IMR-90 (cell line): ENCODE results near the gene ECI2. TPM values are rescaled to one million over a fixed set of nuclear protein-coding genes. Genes with fewer than 3 reads are reported as not detected.

Experiments used
- ATAC-seq: fragments of 200-7000 bp; cut with Tn5 transposase; 2 replicates; pipeline ENCODE4 v1.9.1; 2020; ENCODE audit warnings: low read depth, mild to moderate bottlenecking, moderate library complexity
- BruUV-seq: library from RNA; stranded (reverse); fragments of 400-500 nt; replicated peaks from 2 replicates; lab custom pipeline; 2021; lab: Mats Ljungman, UMichigan
- CTCF ChIA-PET: fragments of 300-600 bp; formaldehyde crosslinking; extraction: SDS; loops from one replicate; lab custom pipeline; 2021; ENCODE audit warnings: antibody characterized with exemption; lab: Yijun Ruan, JAX
- POLR2A ChIA-PET: fragments of 300-600 bp; sonication (Branson Sonifier 250); formaldehyde crosslinking; loops from one replicate; lab custom pipeline; 2022; ENCODE audit warnings: antibody characterized with exemption; ENCODE audit not compliant: unreplicated experiment; lab: Charles Lee
- DNase-seq: peaks from one replicate; pipeline ENCODE4 v3.0.0; 2013
- H2AFZ ChIP-seq: replicated peaks from 2 replicates; pipeline ENCODE3; 2013; ENCODE audit warnings: low read length, mild to moderate bottlenecking; ENCODE audit not compliant: poor library complexity
- H2AK5ac ChIP-seq: 2 replicates; pipeline ENCODE4 v1.6.1; 2013; ENCODE audit warnings: low read depth, low read length, inconsistent platforms
- H2AK9ac ChIP-seq: replicated peaks from 2 replicates; pipeline ENCODE3; 2013; ENCODE audit warnings: mild to moderate bottlenecking, low read depth, low read length, moderate library complexity; ENCODE audit not compliant: poor library complexity
- H2BK120ac ChIP-seq: 2 replicates; pipeline ENCODE4 v1.6.1; 2013; ENCODE audit warnings: low read depth, low read length, inconsistent platforms
- H2BK15ac ChIP-seq: 3 replicates; pipeline ENCODE4 v1.6.1; 2013; ENCODE audit warnings: low read depth, low read length, inconsistent platforms
- H2BK20ac ChIP-seq: 2 replicates; pipeline ENCODE4 v1.6.1; 2013; ENCODE audit warnings: low read depth, mild to moderate bottlenecking, inconsistent platforms, low read length, moderate library complexity
- H2BK5ac ChIP-seq: 2 replicates; pipeline ENCODE4 v1.6.1; 2013; ENCODE audit warnings: mild to moderate bottlenecking, low read depth, low read length, inconsistent platforms; ENCODE audit not compliant: poor library complexity, severe bottlenecking
- H3K14ac ChIP-seq: replicated peaks from 2 replicates; pipeline ENCODE4 v1.6.1; 2013; ENCODE audit warnings: low read depth, low read length, inconsistent platforms
- H3K18ac ChIP-seq: 2 replicates; pipeline ENCODE4 v1.6.1; 2013; ENCODE audit warnings: low read depth, low read length, control low read depth
- H3K23ac ChIP-seq: 2 replicates; pipeline ENCODE4 v1.6.1; 2013; ENCODE audit warnings: low read depth, low read length, inconsistent platforms
- H3K27ac ChIP-seq: 2 replicates; pipeline ENCODE4 v1.5.1; 2013; ENCODE audit warnings: mild to moderate bottlenecking, control low read depth, low read length; ENCODE audit not compliant: insufficient read depth
- H3K27me3 ChIP-seq: 2 replicates; pipeline ENCODE4 v1.6.1; 2013; ENCODE audit warnings: low read length; ENCODE audit not compliant: control insufficient read depth, insufficient read depth
- H3K36me3 ChIP-seq: 2 replicates; pipeline ENCODE4 v1.6.1; 2013; ENCODE audit warnings: low read length, mixed read lengths; ENCODE audit not compliant: control insufficient read depth, insufficient read depth
- H3K4ac ChIP-seq: 2 replicates; pipeline ENCODE4 v1.6.1; 2013; ENCODE audit warnings: low read depth, low read length, inconsistent platforms
- H3K4me1 ChIP-seq: 2 replicates; pipeline ENCODE4 v1.6.1; 2013; ENCODE audit warnings: low read length, mixed read lengths; ENCODE audit not compliant: control insufficient read depth, insufficient read depth
- H3K4me2 ChIP-seq: 2 replicates; pipeline ENCODE4 v1.6.1; 2013; ENCODE audit warnings: low read depth, mild to moderate bottlenecking, control low read depth, low read length, moderate library complexity
- H3K4me3 ChIP-seq: 2 replicates; pipeline ENCODE4 v1.5.1; 2013; ENCODE audit warnings: low read depth, mild to moderate bottlenecking, control low read depth, low read length, moderate library complexity; ENCODE audit not compliant: insufficient read depth
- H3K56ac ChIP-seq: 2 replicates; pipeline ENCODE4 v1.6.1; 2013; ENCODE audit warnings: low read length, inconsistent platforms; ENCODE audit not compliant: insufficient read depth; ENCODE audit errors: extremely low read depth
- H3K79me1 ChIP-seq, 2 experiments: 2 replicates each; pipeline ENCODE4 v1.6.1; 2013; ENCODE audit warnings: low read length in 2 of 2, inconsistent platforms in 1 of 2, low read depth in 1 of 2
- H3K9ac ChIP-seq: 2 replicates; pipeline ENCODE4 v1.6.1; 2013; ENCODE audit warnings: low read depth, low read length, control low read depth
- H3K9me1 ChIP-seq: 2 replicates; pipeline ENCODE4 v1.6.1; 2013; ENCODE audit warnings: low read length, inconsistent platforms; ENCODE audit not compliant: insufficient read depth
- H3K9me3 ChIP-seq: 2 replicates; pipeline ENCODE4 v1.6.1; 2013; ENCODE audit warnings: low read length; ENCODE audit not compliant: control insufficient read depth, insufficient read depth
- H4K20me1 ChIP-seq: 2 replicates; pipeline ENCODE4 v1.6.1; 2013; ENCODE audit warnings: low read length, inconsistent platforms; ENCODE audit not compliant: insufficient read depth
- H4K5ac ChIP-seq: 2 replicates; pipeline ENCODE4 v1.6.1; 2013; ENCODE audit warnings: mild to moderate bottlenecking, low read depth, low read length, control low read depth
- H4K8ac ChIP-seq, 2 experiments: 2 replicates each; pipeline ENCODE4 v1.6.1; 2013; ENCODE audit warnings: low read depth in 2 of 2, low read length in 2 of 2, control low read depth in 1 of 2, inconsistent platforms in 1 of 2
- H4K91ac ChIP-seq: 2 replicates; pipeline ENCODE4 v1.6.1; 2013; ENCODE audit warnings: low read depth, low read length, inconsistent platforms; ENCODE audit not compliant: insufficient read depth
- BHLHE40 ChIP-seq: fragments of 150-350 bp; IDR thresholded peaks from 2 replicates; pipeline ENCODE4 v1.6.1; 2016; ENCODE audit warnings: mild to moderate bottlenecking, low read depth, low read length
- CEBPB ChIP-seq: IDR thresholded peaks from 2 replicates; pipeline ENCODE4 v1.6.1; 2012; ENCODE audit warnings: low read depth, low read length, improper control_type of control experiment
- CHD1 ChIP-seq: IDR thresholded peaks from 2 replicates; pipeline ENCODE4 v1.6.1; 2012; ENCODE audit warnings: low read depth, low read length, improper control_type of control experiment
- CTCF ChIP-seq: conservative IDR thresholded peaks from 2 replicates; pipeline ENCODE4 v1.5.1; 2012; ENCODE audit warnings: mild to moderate bottlenecking, low read depth, low read length, improper control_type of control experiment
- MAZ ChIP-seq: IDR thresholded peaks from 2 replicates; pipeline ENCODE4 v1.6.1; 2012; ENCODE audit warnings: low read depth, mild to moderate bottlenecking, low read length, improper control_type of control experiment, moderate library complexity, borderline replicate concordance
- MXI1 ChIP-seq: IDR thresholded peaks from 2 replicates; pipeline ENCODE4 v1.6.1; 2012; ENCODE audit warnings: low read depth, mild to moderate bottlenecking, low read length, moderate library complexity, borderline replicate concordance
- RAD21 ChIP-seq: IDR thresholded peaks from 2 replicates; pipeline ENCODE4 v1.6.1; 2012; ENCODE audit warnings: low read length, improper control_type of control experiment
- RCOR1 ChIP-seq: IDR thresholded peaks from 2 replicates; pipeline ENCODE4 v1.6.1; 2012; ENCODE audit warnings: mild to moderate bottlenecking, low read length, improper control_type of control experiment; ENCODE audit not compliant: insufficient replicate concordance
- RFX5 ChIP-seq: IDR thresholded peaks from 2 replicates; pipeline ENCODE4 v1.8.0; 2012; ENCODE audit warnings: low read depth, mild to moderate bottlenecking, low read length, moderate library complexity
- SMC3 ChIP-seq: fragments of 150-350 bp; IDR thresholded peaks from 2 replicates; pipeline ENCODE4 v1.6.1; 2016; ENCODE audit warnings: low read depth, mild to moderate bottlenecking, antibody characterized with exemption, low read length, moderate library complexity
- WGBS, 2 experiments: methylation state at CpG; one replicate each; pipeline versions ENCODE4 v1.1.5 to v1.1.7; 2013; ENCODE audit warnings: missing lambda C conversion rate in 2 of 2; ENCODE audit not compliant: insufficient read length in 1 of 2; ENCODE audit errors: extremely low coverage in 2 of 2; 5-methylcytosine and 5-hydroxymethylcytosine counted together
- dilution Hi-C: fragments of 300-500 bp; cut with HindIII; formaldehyde crosslinking; loops from one replicate; pipeline ENCODE4 v1.14.3; 2018; ENCODE audit warnings: low sequenced_read_pairs; ENCODE audit not compliant: unreplicated experiment
- in situ Hi-C: fragments of 300-500 bp; cut with MboI; formaldehyde crosslinking; loops from 3 replicates; pipeline ENCODE4 v1.14.3; 2019; ENCODE audit warnings: low sequenced_read_pairs, inconsistent platforms, mixed read lengths
- intact Hi-C: fragments of 100-400 bp; cut with micrococcal nuclease; formaldehyde crosslinking; loops from 2 replicates; pipeline ENCODE4 v1.10.0; 2022
- polyA plus RNA-seq, 3 experiments: library from polyadenylated mRNA; depleted of rRNA; stranded (reverse); fragments of >200 nt; gene quantifications; 2 replicates each; pipeline ENCODE4 v1.2.3, GENCODE V29; 2012; ENCODE audit warnings: low replicate concordance in 1 of 3
- total RNA-seq: library from RNA; depleted of rRNA; stranded (reverse); fragments of >200 nt; gene quantifications from 2 replicates; pipeline ENCODE4 v1.2.3, GENCODE V29; 2012
- TF ChIP-seq, protein P1 (sequence below): fragments of 150-350 bp; IDR thresholded peaks from 2 replicates; pipeline ENCODE4 v1.6.1; 2016; ENCODE audit warnings: low read depth, mild to moderate bottlenecking, low read length, moderate library complexity, borderline replicate concordance

The ECI2 gene
- total and polyA plus RNA-seq, 2 of the 4 experiments (the other 2 are of a cell fraction): 64.1 to 152 TPM

- TF ChIP-seq SMC3 (peak; percentile 55), BHLHE40 (no peak), MAZ (no peak), RFX5 (no peak)
Measured at GRCh38 chr6:4125933-4126864, 9.2 kb downstream of the ECI2 start (continued).

GRCh38 chr6:4125500-4125899, 9.9 kb downstream of the ECI2 start:
- Histone ChIP-seq H3K4ac (peak overlapping the region; percentile 46), H3K9me1 (peaks cover 7% of the 10 kb centered on the region), H3K23ac (0 out of 2 replicates have a peak overlapping the region, but pooled peaks have one; percentile 7), H2BK5ac (peak overlapping the region; percentile 47), H3K4me2 (no peak overlapping the region; the same call in 1 of the 2 replicates), H3K9me3 (no peaks in the 10 kb centered on the region), H2AK9ac (no peak overlapping the region), H2BK15ac (peak overlapping the region; percentile 27; the same call in 1 of the 3 replicates), H2AFZ (no peak overlapping the region), H3K56ac (peak overlapping the region; percentile 21; the same call in 1 of the 2 replicates), H4K5ac (no peak overlapping the region), H3K18ac (no peak overlapping the region), H2BK20ac (peak overlapping the region; percentile 78), H4K20me1 (no peaks in the 10 kb centered on the region; the same call in 1 of the 2 replicates), H3K4me3 (no peak overlapping the region), H4K91ac (peak overlapping the region; percentile 53; the same call in 1 of the 2 replicates), H3K36me3 (peaks cover 32% of the 10 kb centered on the region), H4K8ac (peak overlapping the region in 1 of 2 experiments; percentile 0; a peak in 2 of 4 replicates), H3K9ac (no peak overlapping the region), H3K27ac (no peak overlapping the region; the same call in 1 of the 2 replicates), H3K4me1 (peaks cover 13% of the 10 kb centered on the region), H3K14ac (peak overlapping the region; percentile 41; the same call in 1 of the 2 replicates), H3K27me3 (no peaks in the 10 kb centered on the region), H2BK120ac (peak overlapping the region; percentile 29; the same call in 1 of the 2 replicates), H2AK5ac (peak overlapping the region; percentile 86), H3K79me1 (peaks cover 10 to 23% of the 10 kb centered on the region in 2 experiments; a peak in 3 of 4 replicates)
- DNase-seq: peak; percentile 8
- intact Hi-C loops: no loop called here
- dilution Hi-C loops: no loop called here
- BruUV-seq: no TSS peak
- TF ChIP-seq BHLHE40 (no peak), CHD1 (no peak), MAZ (no peak), RAD21 (no peak), CTCF (no peak), CEBPB (no peak), RCOR1 (no peak), MXI1 (no peak)
- TF ChIP-seq, protein P1, sequence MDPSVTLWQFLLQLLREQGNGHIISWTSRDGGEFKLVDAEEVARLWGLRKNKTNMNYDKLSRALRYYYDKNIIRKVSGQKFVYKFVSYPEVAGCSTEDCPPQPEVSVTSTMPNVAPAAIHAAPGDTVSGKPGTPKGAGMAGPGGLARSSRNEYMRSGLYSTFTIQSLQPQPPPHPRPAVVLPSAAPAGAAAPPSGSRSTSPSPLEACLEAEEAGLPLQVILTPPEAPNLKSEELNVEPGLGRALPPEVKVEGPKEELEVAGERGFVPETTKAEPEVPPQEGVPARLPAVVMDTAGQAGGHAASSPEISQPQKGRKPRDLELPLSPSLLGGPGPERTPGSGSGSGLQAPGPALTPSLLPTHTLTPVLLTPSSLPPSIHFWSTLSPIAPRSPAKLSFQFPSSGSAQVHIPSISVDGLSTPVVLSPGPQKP: no peak
- CTCF ChIA-PET: interaction anchor here (1.1 to 2.4 kb wide), 2 partner anchors 10 to 85 kb away, joined by 3 to 9 read pairs; no protein-coding TSS in a partner anchor
- ATAC-seq: peak; percentile 24
- in situ Hi-C loops: no loop called here
- POLR2A ChIA-PET: no interaction called here
- WGBS, 2 experiments: no CpG with 5 or more reads among the region's 5 CpGs
